Panc1 (cell line): ENCODE measurements around the gene ZNF512B. TPM values are rescaled to one million over a fixed set of nuclear protein-coding genes. Genes with fewer than 3 reads are reported as not detected.

Experiments used
- ATAC-seq: fragments of 200-7000 bp; cut with Tn5 transposase; 2 replicates; pipeline ENCODE4 v1.9.1; 2020; ENCODE audit warnings: mild to moderate bottlenecking, moderate library complexity
- BruUV-seq: library from RNA; stranded (reverse); fragments of 400-500 nt; replicated peaks from 2 replicates; lab custom pipeline; 2021; lab: Mats Ljungman, UMichigan
- CTCF ChIA-PET: fragments of 300-600 bp; sonication (Branson Sonifier 250); formaldehyde crosslinking; loops from one replicate; lab custom pipeline; 2022; ENCODE audit warnings: antibody characterized with exemption; lab: Charles Lee
- POLR2A ChIA-PET: fragments of 300-600 bp; sonication (Branson Sonifier 250); formaldehyde crosslinking; loops from one replicate; lab custom pipeline; 2022; ENCODE audit warnings: antibody characterized with exemption; lab: Charles Lee
- DNase-seq: peaks from one replicate; pipeline ENCODE4 v3.0.0-alpha.2; 2010; ENCODE audit warnings: low read depth, low spot score
- H3K27ac ChIP-seq: 2 replicates; pipeline ENCODE4 v1.5.1; 2011; ENCODE audit warnings: mild to moderate bottlenecking, low read length, inconsistent platforms
- H3K27me3 ChIP-seq: fragments of 200-500 bp; sonication (Bioruptor generic); 2 replicates; pipeline ENCODE4 v1.6.0; 2014; ENCODE audit warnings: low read length, inconsistent platforms; ENCODE audit not compliant: control insufficient read depth, insufficient read depth
- H3K36me3 ChIP-seq: fragments of 200-500 bp; sonication (Bioruptor generic); 2 replicates; pipeline ENCODE4 v1.5.1; 2014; ENCODE audit warnings: inconsistent platforms, mild to moderate bottlenecking, low read length, moderate library complexity; ENCODE audit not compliant: control insufficient read depth, insufficient read depth
- H3K4me1 ChIP-seq: 2 replicates; pipeline ENCODE4 v1.5.1; 2011; ENCODE audit warnings: inconsistent platforms, mild to moderate bottlenecking, low read length, moderate library complexity; ENCODE audit not compliant: control insufficient read depth, insufficient read depth
- H3K4me3 ChIP-seq, 2 experiments: 2 replicates each; pipeline ENCODE4 v1.5.1; 2011 to 2012; ENCODE audit warnings: low read depth in 2 of 2, low read length in 2 of 2, mild to moderate bottlenecking in 2 of 2, inconsistent platforms in 1 of 2, moderate library complexity in 1 of 2
- H3K9me3 ChIP-seq: fragments of 200-500 bp; sonication (Bioruptor generic); 2 replicates; pipeline ENCODE4 v1.5.1; 2014; ENCODE audit warnings: low read depth, mild to moderate bottlenecking, inconsistent platforms, low read length, moderate library complexity; ENCODE audit not compliant: control insufficient read depth, insufficient read depth
- CTCF ChIP-seq: fragments of 450-650 bp; IDR thresholded peaks from 2 replicates; pipeline ENCODE4 v1.5.1; 2017; ENCODE audit warnings: mild to moderate bottlenecking
- POLR2AphosphoS5 ChIP-seq: IDR thresholded peaks from 2 replicates; pipeline ENCODE4 v1.6.1; 2012; ENCODE audit warnings: mild to moderate bottlenecking, low read depth, low read length, moderate library complexity
- REST ChIP-seq, 2 experiments: IDR thresholded peaks; 2 replicates each; pipeline ENCODE4 v1.6.1; 2011 to 2012; ENCODE audit warnings: low read depth in 2 of 2, control low read depth in 1 of 2, low read length in 1 of 2, mild to moderate bottlenecking in 1 of 2, moderate library complexity in 1 of 2; ENCODE audit not compliant: insufficient read depth in 1 of 2
- SIN3A ChIP-seq: IDR thresholded peaks from 2 replicates; pipeline ENCODE4 v1.6.1; 2012; ENCODE audit warnings: low read depth, mild to moderate bottlenecking, low read length, moderate library complexity, borderline replicate concordance; ENCODE audit not compliant: insufficient read depth
- TCF7L2 ChIP-seq: IDR thresholded peaks from 2 replicates; pipeline ENCODE4 v1.6.1; 2011; ENCODE audit warnings: mild to moderate bottlenecking, low read depth, low read length, inconsistent platforms
- in situ Hi-C: cut with HindIII; loops from 2 replicates; pipeline ENCODE4 v1.10.0; 2016; ENCODE audit warnings: low sequenced_read_pairs, low pct_unique_long_range_greater_than_20kb
- intact Hi-C: fragments of 100-400 bp; cut with micrococcal nuclease; formaldehyde crosslinking; loops from one replicate; pipeline ENCODE4 v1.10.0; 2022; ENCODE audit not compliant: unreplicated experiment
- total RNA-seq: library from RNA; stranded (reverse); gene quantifications from one replicate; pipeline ENCODE4 v1.2.1, GENCODE V29; 2021; ENCODE audit not compliant: unreplicated experiment

Gene ZNF512B
- total RNA-seq, 1 experiment from 2014 or later = 17.9 TPM

- ATAC-seq (no peak), DNase-seq (no peak)
- POLR2A ChIA-PET = no interaction called here
- CTCF ChIA-PET = no interaction called here
- no TSS peak for BruUV-seq
- no peak overlapping the region for H3K4me3 ChIP-seq
- in situ Hi-C loops = no loop called here
- H3K9me3 ChIP-seq = no peaks in the 10 kb centered on the region
- no peak for TF ChIP-seq TCF7L2
- no peak for TF ChIP-seq POLR2AphosphoS5
- no peak for TF ChIP-seq CTCF
- no peak for TF ChIP-seq REST (IDR thresholded peaks at IDR 0.05; ENCODE audit: insufficient read depth in 1 of 2, low read depth in 2 of 2, low read length in 1 of 2)
- TF ChIP-seq SIN3A = no peak
- no peak overlapping the region for H3K27ac ChIP-seq
- intact Hi-C loops = no loop called here
- H3K36me3 ChIP-seq = no peaks in the 10 kb centered on the region; the same call in 1 of the 2 replicates
- H3K27me3 ChIP-seq = no peaks in the 10 kb centered on the region
- no peaks in the 10 kb centered on the region for H3K4me1 ChIP-seq
Measured at GRCh38 chr20:63935447-63935846, 34.3 kb downstream of the ZNF512B start.

GRCh38 chr20:63934271-63935068 lies 35.3 kb downstream of the ZNF512B start:
- H3K27ac ChIP-seq = no peak overlapping the region
- H3K36me3 ChIP-seq = 0 out of 2 replicates have a peak, but pooled peaks cover 2% of the 10 kb centered on the region
- intact Hi-C loops (no loop called here), in situ Hi-C loops (no loop called here)
- no peaks in the 10 kb centered on the region for H3K27me3 ChIP-seq
- no peak for TF ChIP-seq SIN3A
- TF ChIP-seq POLR2AphosphoS5 = no peak
- no peak for TF ChIP-seq TCF7L2
- no peak for TF ChIP-seq CTCF
- no peak for TF ChIP-seq REST (IDR thresholded peaks at IDR 0.05; ENCODE audit: insufficient read depth in 1 of 2, low read depth in 2 of 2, low read length in 1 of 2)
- CTCF ChIA-PET = interaction anchor here (0.5 kb wide), 1 partner anchor 296 kb away, joined by 4 read pairs; no protein-coding TSS in a partner anchor
- no peak for DNase-seq
- no peak overlapping the region for H3K4me3 ChIP-seq
- POLR2A ChIA-PET = no interaction called here
- H3K4me1 ChIP-seq = no peaks in the 10 kb centered on the region
- H3K9me3 ChIP-seq = no peaks in the 10 kb centered on the region
- BruUV-seq = no TSS peak
- no peak for ATAC-seq
